Bone marrow (tissue), 2 donors: ENCODE results near the gene NRXN3.
"Not testable (repeated sequence)": the region's sequence is repeated elsewhere in the genome, so short reads cannot be mapped to it uniquely, and the experiment has no call there.

Experiments
- DNase-seq, 2 donors: peaks; one replicate each; lab custom pipeline; 2025; lab: John Stamatoyannopoulos, UW

The NRXN3 gene

DNA sequence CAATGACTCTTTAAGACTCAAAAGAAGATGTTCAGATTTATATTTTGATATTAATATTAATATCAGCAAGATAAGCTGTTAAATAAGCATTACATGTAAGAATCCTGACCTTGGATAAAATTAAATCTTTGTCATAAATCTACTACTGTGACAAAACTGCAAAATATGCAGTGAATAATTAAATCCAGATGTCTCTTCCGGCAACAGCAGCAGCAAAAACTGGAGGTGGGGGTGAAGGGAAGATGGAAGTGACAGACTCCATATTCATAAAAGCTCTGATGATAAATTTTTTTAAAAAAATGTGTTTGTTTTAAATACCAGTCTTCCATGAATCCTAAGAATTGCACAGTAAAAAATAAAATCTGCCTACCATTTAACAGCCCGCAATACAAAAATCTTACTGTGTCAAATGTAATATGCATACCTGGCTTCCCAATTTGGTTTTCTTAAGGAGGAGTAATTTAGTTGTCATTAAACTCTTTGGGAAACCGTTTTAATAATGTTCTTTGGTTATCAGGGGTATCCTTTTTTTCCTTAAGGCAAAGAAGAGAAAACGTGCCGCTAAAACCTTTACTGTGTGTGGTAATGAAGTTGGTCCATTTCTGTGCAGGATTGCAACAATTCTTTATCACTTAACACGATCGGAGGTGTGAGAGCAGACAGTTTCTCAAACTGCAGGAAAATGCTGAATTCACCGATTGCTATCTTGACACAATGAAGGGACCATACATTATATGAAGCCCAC lies 1562.9 kb downstream of the NRXN3 start:
- DNase-seq = no peak

DNA sequence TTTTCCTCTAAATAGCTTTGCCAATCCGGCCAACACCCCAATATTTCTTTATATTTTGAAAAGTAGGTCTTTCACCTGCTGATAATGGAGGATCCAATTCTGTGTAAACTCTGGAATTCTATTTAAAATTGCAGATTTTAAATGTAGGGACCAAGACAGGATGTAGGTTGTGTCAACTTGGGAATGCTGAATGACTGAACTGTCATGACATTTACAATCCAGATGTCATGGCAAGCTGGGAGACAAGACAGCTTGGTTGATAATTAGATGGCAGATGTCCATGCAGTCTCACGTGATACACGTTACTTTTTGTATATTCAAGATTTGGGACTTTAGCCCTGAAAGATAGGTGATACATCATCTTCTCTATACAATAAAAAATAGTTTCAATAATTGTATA lies 1564.0 kb downstream of the NRXN3 start:
- DNase-seq = no peak

DNA sequence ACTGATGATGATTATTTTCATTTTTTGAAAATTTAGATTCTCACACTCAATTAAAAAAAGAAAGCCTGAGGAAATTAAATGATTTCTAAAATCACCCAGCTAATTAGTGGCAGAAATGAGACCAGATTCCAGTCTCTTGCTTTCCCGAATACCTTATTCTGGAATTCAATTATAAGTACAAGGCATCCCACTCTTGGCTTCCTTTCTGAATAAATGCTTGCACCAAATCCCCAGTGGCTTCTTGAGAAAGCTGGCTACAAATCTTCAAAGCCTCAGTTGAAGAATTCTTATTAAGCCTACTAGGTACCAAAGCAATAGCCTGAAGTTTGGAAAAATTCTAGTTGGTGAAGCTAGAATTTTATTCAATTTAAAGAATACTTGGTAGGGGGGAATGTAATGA lies 1564.5 kb downstream of the NRXN3 start:
- DNase-seq = no peak

DNA sequence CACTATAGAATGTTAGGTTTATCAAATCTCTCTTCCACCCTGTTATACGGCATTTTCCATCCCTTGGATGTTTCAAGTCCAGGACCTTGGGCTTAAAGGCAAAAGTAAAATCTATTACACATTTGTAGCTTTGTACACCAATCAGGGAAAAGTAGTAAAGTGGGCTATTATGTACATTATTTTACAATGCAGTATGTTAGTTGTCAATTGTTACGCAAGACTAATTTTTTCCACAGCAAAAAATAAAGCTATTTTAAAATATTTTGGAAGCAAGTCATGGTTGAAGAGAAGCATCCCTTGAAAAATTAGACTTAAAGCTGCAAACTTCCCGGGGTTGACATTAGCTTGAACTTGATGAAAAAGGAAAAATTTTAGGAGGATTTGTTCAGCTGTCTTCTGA lies 1564.9 kb downstream of the NRXN3 start:
- DNase-seq = no peak

DNA sequence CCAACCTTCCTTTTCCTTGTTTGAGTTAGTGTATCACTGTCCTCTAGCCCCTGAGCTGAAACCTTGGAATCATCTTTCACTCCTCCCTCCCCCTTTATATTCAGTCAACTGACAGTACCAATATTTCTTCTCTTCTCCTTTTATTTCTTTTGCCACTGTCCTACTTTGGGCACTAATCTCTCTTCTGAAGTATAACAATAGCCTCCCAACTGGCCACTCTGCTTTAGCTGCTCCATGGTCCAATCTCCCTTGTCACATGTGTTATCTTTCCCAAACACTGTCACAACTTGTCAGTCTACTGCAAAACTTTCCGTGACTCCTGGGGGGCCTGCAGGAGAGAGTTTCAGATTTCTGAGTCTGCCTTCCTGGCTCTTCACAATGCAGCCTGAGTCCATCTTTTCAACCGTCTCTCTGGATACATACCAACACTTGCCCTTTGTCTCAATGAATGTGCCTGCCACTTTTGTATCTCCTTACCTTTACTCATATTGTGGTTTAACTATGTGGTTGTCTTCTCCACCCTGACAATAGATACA lies 1570.0 kb downstream of the NRXN3 start:
- DNase-seq = no peak

DNA sequence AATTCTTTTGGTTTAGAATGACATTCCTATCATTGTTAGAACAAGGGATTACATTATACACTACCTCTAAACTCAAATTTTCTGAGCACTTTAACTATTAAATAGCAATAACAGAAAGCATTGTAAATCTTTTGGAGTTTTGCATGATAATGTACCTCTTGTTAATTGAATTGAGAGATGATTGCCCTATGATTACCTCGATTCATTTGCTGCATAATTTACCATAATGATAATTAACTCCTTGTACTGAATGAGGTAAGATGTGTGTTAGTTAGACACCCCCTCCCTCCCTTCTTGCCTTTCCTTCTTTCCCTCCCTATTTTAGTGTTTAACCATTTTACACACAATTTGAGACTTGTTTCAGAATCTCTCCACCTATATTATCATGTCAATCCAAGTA lies 1572.0 kb downstream of the NRXN3 start:
- DNase-seq = no peak

DNA sequence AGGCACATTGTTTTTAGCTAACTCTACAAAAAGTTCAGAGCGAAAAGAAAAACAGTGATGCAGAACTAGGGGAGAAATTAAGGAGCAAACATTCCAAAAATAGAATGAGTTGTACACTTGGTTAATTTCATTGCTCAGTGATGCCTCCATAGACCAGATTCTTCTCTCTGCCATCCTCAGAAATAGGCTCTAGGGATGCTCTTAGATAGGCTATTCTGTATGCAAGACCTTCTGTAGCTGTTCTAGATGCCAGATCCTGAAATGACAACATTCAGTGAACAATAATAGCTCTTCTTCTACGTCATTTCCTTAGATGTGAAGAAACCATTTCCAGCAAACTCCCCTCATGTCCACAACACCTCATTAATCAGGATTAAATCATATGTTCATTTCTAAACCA lies 1574.9 kb downstream of the NRXN3 start:
- no peak for DNase-seq

DNA sequence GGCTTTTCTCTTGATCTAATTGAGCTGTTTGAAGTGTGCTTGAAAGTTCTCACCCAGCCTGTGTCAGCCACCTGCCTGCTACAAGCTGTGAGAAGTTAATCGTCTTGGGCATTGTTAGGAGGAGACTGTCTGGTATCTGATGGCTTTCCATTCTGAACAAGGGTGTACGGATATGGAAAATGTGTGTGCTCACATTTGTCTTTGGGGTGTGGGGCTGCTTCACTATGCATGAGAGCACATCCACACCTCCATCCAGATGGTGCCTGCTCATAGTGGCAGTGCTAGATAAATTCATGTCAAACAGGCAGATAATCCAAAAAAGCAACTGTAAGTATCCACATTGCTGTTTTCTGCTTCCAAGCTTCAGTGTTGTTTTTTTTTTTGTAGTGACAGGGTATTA lies 1578.9 kb downstream of the NRXN3 start:
- no peak for DNase-seq

DNA sequence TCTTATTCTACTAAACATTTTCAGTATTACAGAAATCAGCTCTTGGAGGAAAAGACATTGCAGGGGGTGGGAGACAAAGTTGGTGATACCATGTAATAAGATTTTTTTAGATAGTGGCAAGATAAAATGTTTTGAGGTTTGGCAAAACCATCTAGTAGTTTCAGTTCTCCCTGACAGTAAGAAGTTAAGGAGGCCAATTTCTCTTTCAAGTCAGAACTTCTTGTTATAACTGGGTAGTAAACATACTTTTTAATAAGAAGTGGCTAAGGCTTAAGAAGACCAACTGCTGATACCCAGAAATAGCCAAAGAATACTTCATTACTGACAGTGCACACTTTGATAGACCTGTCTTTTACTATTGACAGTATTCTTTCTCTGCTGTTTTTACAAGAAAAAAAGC lies 1588.8 kb downstream of the NRXN3 start:
- DNase-seq = no peak

DNA sequence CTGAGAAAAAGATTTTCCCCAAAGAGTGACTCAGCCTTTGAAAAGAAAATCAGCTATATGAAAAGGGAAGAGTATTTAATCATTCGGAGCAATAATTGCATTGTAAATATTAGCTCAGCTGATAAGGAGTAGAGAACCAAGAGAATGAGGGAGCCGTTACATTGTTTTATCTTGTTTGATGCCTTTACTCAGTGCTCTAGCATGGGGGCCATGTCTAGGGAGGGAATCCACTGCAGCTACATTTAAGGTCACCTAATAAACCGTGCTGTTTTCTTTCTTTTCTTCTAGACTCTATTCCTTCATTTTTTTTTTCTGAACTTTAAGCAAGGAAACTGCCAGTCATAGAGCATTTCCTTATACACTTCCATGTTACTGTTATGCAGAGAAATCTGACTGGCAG lies 1594.2 kb downstream of the NRXN3 start:
- no peak for DNase-seq

DNA sequence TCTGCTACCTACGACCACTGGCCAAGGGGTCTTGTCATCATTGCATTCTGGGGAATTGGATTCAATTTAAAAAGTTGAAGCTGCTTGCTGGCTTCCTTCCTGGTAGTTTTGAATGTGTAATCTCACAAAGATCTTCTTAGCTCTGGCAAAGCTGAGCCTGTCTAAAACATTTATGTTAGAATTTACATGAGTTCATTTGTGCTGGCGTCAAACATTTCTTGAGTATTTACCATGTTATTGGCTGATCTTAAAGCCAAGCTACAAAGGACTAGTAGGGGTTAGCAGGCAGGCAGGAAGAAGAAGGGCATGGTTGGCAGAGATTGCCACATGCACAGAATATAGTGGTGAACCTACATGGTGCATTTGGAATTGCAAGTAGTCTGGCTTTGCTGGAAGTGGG lies 1596.3 kb downstream of the NRXN3 start:
- no peak for DNase-seq

DNA sequence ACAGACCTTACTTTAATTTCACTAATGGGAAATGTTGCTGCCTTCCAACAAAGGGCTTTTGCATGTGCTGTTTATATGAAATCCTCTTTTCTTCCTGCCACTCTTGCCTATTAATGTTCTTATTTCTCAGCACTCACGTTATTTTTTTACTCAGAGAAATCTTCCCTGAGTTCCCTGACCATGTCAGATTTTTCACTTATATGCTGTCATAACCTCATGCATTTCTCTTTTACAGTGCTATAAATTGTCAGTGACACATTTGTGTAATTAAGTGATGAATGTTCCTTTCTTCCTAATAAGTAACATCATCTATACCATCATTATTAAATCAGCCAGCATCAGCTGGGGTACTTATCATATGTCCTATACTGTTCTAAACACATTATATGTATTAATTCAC lies 1597.1 kb downstream of the NRXN3 start:
- no peak for DNase-seq

DNA sequence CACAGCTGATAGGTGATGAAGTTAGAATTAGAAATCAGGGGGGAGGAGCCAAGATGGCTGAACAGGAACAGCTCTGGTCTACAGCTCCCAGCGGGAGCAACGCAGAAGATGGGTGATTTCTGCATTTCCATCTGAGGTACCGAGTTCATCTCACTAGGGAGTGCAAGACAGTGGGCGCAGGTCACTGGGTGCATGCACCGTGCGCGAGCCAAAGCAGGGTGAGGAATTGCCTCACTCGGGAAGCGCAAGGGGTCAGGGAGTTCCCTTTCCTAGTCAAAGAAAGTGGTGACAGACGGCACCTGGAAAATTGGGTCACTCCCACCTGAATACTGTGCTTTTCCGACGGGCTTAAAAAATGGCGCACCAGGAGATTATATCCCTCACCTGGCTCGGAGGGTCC lies 1597.5 kb downstream of the NRXN3 start:
- not testable (repeated sequence) for DNase-seq

DNA sequence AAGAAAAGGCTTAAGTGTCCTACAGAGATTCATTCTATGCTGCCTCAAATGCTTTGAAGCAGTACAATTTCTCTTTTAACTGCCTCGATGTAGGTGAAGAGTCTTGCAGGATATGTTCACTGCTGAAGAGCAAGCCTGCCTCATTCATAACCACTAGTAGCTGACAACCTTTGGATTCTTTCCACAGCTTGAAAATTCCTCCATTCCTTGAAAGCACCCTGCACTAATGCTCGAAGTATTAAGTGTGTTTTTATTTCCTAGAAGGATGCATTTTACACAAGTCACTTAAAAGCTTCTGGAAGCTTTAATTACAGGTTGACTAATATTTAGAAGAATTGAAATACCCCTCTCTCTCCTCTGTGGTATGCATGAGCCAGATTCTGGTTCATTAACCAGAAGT lies 1611.7 kb downstream of the NRXN3 start:
- no peak for DNase-seq

DNA sequence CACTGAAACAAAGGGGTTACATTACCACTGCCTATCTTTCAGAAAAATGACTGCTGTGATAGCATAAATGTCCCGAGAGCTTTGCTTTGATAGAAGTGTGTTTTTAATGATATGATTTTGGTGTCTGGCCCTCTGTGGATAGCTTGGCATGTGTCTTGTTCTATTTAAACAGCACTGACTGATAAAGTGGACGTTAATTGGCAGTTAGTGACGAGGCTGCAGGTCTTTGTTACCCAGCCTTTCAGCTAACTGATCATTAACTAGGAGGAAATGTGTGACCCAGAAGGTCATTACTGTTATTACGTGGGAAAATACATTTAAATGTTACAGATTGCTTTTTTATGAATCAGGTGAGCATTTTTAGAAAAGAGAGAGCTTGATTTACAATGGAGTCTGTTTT lies 1612.9 kb downstream of the NRXN3 start:
- no peak for DNase-seq

DNA sequence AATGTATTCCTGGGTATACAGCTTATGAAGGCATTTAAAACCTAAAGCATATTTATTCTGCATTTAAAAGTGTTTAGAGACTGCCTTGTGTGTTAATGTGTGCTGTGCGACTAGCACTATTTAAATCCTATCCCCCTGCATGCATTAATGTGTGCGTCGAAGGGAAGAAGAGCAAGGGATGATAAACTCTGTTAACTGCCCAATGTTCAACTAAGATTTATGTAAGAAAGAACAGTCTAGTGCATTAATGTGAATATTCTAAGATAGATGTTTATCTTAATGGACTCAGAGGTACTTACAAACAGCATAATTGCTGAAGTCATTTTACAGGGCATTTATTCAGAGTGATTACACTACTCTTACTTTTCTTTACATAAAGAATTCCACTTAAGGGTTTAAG lies 1616.3 kb downstream of the NRXN3 start:
- no peak for DNase-seq

DNA sequence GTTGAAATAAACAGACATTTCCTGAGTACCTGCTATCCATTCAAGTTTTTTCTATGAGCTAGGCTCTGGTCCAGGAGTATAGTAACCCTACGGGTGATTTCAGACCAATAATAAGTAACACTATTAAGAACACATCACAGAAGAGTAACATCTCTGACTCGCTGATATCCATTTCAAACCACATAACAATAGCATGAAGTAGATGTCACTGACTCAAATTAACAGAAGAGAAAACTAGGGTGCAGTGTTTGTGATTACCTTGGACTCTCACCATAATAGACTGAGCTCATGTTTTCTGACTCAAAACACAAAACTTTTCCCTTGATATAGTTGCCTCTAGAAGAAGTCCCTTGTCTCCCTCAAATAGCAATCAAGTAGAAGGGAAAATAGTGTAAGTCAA lies 1618.2 kb downstream of the NRXN3 start:
- DNase-seq = no peak

DNA sequence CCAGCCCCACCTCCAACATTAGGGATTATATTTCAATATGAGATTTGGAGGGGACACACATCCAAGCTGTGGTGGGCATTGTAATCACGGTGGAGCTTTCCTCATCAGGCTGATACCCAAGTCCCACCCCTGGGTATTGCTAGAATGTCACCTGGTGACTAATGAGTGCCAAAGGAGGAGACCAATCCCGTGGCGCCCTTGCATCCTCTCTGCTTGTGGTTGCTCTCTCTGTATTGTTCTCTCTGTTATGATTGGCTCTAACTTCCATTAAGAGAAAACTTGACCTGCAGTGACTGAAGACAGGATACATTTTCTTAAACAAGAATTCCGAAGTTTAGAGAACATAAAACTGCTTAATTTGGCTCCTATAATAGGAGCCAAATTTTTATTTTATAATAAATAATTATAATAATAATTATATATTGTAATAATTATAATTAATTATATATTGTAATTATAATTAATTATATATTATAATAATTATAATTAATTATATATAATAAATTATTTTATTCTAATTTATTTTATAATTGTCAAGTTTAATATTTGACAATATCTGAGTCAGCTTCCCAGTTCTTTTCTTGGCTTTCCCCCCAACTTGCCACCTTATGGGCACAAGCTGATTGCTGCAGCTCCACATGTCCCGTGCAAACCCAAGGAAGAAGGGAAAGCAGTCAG lies 1621.0 kb downstream of the NRXN3 start:
- DNase-seq = no peak

DNA sequence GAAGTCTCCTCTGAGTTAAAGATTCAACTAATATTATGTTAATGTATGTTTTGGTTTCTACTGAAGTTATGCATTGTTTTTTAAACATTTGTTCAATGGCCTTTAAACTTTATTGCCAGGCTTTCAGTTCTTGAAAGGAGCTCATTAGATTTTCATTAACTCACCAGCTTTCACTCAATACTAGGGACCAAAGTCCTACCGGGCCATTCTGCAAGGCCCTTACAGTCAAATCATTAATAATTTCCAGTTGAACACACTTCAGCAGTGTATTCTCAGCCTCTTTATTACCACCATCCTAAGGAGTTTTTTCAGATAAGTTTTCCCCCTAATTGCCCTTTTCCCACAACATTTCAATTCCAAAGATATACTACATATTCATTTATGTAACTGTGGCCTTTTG lies 1631.9 kb downstream of the NRXN3 start:
- no peak for DNase-seq

DNA sequence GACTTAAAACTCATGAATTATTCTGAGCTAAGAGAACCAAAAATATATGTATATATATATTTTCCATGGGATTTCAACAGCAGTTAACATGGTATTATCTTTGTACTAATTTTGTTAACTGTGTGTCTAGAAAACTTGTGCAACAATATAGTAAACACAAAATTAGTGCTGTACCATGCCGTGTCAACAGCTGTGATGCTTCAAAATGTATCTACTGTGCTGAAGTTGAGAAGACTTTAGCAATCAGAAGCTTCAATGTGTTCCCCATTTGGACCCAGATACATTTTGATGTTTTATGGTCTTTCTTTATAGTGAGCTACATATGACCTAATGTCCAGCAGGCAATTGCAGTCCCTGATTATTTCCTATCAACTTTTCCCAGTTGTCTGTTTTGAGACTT lies 1635.5 kb downstream of the NRXN3 start:
- DNase-seq = no peak

DNA sequence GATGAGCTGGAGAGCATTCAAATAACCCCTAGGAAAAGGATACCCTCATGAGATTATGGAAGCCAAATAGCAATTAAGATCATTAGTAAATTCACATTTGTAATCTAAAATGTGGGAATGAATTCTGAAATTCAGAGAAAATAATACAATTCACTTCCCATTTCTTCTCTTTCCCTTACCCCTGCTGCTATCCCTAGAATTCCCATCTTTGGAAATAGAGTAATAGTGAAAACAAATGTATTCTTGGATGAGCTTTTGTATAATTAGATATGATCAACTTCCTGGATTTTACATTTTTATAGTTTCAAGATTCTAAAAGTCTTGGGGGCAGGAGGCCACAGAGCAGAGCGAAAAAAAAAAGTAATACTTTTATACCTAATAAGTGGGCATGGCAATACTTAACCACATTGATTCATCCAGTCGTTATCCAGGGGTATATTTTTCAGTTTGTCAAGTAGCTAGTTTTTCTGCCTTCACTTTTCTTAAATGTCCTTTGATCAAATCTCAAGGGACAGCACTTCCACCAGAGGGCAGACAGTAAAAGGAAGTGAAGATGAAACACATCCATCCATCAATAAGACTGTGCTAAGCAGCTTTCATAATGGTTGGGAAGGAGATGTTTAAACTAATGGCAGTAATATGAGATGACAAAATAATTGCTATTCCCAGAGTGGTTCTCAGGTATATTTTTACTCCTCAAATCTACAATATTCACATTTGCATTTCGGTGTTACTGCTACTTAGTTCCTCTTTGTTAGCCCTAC lies 1639.9 kb downstream of the NRXN3 start:
- no peak for DNase-seq

DNA sequence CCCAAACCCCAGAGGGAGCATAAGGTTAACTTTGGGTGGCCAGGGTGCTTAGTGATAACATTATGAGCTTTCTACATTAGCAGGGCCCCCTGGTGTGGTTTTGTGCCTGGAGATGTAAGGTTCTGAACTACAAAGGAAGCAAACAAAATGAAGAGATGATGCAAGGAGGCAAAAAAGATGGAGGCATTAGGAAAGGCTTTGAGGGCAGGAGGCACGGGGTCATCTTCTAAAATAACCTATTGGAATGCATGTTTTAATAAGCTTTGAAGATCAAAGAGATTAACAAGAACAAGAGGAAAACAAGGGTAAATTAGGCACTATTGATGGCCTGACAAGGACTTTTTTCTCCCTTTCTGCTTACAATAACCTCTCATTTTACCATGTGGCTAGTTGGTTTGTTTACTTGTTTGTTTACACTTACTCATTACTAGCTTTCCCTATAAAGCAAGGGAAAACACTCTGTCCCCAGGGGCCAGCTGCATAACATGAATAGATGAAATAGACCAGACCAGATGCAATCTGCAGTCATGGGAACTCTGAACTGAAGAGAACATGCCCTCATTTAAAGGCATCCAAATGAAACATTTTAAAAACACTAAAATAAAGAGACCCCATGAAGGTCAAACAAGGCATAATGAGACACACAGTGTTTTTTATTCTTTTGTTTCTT lies 1650.8 kb downstream of the NRXN3 start:
- no peak for DNase-seq
